SIG-M5 treated with dmso at 0.1 percent for 504 hours (cell line): ENCODE data around the gene PSMD11.

Experiments used
- DNase-seq: peaks from one replicate; lab custom pipeline; 2025; ENCODE audit not compliant: unreplicated experiment; lab: John Stamatoyannopoulos, UW

The PSMD11 gene

DNA sequence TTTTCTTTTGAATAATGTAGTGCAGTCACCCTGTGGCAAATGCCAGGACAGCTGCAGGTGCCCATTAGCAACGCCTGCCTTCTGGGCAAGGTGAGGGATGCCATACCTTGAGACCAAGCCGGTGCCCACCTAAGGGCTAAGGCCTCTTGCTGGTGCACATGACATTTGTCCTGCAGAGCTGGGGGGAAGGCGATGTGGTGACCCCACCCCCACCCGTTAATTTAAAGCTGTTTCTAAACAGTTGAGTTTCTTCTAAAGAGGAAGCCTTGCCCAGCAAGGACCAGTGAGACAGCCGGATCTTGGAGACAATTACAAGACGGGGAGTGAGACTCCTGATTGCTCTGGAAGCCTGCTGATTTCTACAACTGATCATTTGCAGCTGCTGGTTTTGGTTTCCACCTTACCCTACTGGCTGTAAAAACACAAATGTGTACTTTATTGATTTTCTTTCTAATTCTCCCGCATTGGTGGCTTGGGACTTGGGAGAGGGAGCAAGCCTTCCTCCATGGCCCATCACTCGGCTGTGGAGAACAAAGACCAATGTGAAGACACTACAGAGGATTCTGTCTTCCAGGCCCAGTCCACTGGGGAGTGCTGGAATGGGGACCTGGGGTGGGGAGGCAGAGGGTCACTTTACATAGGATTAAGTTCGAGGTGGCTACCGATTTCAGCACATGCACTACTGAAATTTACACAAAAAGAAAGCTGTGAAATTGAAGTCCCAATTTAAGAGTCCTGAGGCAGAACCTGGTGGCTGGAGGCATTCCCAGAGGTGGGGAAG lies 45.2 kb downstream of the PSMD11 start:
- DNase-seq: peak; percentile 12

DNA sequence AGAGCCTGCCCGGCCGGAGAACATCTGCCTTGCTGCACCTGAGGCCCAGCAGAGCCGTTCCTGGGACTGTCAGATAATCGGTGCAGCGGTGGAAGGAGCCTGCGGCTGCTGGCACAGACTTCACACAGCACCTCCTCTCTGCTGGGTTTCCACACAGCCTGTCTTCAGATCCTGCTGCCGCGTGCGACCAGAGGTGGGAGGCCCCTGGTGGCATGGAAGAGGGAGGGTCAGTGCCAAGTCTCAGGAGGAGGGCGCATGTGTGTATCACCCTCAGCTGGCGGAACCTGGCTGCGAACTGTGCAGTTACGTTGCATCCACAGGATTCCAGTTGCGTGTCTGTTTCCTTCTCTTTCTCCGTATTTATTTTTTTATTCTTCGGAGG lies 45.8 kb downstream of the PSMD11 start:
- no peak for DNase-seq

DNA sequence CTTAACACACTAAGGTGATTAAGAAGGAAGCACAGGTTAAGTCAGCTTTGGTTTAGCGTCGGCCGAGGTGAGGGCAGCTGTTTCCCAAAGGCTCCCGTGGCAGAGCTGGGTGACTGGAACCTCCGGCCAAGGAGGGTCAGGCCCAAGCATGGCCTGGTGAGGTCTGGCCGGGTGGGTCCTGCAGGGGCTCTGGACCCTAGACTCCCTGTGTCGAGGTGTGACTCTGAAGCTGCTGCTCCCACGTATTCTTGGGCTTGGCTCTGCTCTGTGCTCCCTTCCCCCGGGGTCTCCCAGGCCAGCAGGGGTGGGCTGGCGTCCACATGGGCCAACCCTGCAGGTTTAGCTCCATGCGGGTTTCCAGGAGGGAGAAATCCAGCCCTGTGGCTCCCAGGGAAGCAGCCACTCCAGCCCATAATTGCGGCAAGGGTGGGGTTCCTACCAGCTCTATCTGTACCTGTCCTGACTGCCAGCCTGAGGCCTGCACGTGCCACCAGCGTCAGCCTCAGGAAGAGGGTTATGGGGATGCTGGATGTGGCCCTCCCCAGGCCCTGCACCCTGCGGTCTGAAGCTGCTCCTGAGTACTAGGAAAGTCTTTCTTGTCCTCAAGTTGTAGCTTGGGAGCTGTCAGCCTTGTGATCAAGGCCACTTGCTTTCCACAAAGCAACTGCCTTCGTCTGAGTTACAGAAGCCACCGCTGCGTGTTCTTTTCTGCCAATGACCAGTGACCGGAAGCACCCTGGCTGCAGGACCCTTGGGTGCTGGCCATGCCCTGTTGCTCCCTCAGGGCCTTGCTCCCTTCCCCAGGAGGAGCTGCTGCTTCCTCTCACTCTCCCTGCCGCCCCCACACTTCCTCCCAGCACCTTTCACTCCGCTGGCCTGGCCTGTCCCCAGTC lies 47.3 kb downstream of the PSMD11 start:
- no peak for DNase-seq

DNA sequence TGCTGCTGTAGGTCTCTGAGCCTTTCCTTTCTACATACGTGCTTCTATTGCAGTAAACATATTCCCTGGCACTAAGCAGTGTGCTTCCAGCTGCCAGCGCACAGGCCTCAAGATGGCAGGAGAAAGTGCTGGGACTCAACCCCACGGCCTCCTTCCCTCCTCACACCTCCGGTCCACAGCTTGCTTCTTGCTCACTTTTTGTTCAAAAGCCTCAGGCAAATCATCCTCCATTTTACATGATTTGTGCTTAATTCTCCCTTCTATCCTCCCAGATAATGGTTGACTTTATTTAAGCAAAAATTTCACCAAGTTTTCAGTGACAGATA lies 47.9 kb downstream of the PSMD11 start:
- no peak for DNase-seq

DNA sequence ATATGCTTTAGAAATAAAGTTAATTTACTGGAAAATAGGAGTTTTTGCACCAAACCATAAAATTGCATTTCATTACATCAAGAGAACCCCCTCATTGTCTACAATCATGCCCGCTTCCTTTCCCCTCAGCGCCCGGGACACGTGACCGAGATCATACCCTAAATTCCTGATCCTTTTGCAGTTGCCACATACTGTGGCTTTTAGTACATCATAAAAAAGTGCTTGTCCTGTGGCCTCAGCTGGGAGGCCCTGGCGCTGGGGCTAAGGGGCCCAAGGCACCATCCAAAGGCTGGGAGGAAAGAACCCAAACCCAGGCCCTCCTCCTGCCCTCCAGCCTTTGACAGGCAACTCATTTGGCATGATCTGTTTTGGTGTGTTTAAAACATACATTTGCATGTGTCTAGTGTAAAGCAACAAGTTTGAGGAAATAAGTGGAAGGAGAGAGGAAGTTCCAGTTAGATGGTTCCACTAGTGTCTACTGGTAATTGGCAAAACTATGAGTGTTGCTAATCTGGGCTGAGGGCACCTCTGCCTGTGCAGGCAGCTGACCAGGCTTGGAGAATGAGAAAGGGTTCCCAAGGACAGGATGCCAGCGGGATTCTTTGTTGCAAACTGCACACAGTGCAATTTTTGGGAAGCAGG lies 48.5 kb downstream of the PSMD11 start:
- DNase-seq: peak; percentile 85

DNA sequence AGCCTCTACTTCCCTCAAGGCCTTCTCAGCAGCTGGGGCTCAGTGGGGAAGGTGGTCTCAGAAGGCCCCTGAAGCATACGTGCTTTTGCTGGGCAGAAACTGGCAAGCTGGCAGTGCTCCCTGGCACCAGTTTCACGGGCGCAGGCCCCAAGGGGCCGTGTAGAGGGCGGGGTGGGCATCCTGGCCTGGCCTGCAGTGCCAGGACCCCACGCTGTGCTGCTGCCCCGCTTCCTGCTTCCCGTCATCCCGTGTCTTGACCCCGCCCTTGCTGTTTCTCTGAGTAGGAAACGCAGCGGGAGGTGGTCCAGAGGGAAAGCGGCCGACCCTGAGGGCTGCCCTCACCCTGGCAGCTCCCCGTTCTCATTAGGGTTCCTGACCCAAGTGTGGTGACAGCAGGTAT lies 49.3 kb downstream of the PSMD11 start:
- DNase-seq: no peak

DNA sequence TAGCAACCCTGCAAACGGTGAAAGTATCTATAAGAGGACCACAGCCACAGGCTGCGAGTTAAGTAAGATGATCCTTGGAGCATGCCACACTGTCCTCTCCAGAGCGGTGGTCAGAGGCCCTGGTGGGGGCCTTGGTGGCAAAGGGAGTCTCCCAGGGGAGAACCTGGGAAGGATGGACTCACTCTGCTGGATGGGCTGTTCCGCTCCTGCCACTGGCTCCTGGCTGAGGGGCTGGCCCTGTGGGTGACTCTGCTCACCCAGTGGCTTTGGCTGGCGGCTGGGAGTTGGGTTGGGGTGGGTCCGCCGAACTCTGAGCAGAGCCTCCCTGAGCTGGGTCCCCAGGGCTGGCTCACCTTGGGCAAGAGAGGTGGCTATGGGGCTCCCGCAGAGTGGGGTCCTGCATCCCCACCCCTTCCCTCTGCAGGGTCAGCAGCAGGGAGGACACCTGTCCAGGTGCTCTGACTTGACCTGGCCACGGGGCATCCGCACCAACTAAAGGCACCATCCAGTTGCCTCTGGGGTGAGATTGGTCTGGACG lies 49.7 kb downstream of the PSMD11 start:
- DNase-seq: no peak

DNA sequence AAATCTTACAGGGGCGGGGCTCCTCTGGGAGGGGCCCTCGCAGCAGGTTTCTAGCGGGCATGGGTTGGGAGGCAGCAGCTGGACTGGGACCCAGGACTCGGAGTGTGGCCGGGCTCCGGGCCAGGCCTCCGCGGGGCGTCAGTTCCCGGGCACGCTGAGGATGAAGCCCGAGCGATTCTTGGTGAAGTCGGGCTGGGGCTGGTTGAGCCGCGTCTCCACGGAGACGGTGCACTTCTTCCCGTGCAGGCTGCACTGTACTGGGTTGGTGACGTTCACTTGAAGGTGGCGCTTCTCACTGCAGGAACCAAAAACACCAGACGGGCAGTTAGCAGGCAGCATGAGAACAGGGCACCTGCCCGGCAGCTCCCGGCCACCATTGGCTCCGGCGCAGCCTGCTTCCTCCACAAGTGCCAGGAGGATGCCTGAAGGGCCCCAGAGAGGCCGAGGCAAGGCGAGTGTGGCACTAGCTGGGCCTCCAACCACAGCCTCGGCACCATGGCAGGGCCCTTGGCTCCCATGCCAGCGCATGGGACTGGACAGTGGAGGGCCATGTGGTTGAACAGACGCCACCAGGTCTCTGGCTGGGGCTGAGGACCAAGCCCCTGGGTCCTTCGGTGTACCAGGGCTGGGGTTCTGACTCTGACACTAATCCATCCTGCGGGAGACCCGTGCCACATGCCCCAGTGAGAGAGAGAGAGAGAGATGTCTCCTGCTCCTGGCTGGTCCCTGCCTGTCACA lies 50.5 kb downstream of the PSMD11 start:
- DNase-seq: no peak

DNA sequence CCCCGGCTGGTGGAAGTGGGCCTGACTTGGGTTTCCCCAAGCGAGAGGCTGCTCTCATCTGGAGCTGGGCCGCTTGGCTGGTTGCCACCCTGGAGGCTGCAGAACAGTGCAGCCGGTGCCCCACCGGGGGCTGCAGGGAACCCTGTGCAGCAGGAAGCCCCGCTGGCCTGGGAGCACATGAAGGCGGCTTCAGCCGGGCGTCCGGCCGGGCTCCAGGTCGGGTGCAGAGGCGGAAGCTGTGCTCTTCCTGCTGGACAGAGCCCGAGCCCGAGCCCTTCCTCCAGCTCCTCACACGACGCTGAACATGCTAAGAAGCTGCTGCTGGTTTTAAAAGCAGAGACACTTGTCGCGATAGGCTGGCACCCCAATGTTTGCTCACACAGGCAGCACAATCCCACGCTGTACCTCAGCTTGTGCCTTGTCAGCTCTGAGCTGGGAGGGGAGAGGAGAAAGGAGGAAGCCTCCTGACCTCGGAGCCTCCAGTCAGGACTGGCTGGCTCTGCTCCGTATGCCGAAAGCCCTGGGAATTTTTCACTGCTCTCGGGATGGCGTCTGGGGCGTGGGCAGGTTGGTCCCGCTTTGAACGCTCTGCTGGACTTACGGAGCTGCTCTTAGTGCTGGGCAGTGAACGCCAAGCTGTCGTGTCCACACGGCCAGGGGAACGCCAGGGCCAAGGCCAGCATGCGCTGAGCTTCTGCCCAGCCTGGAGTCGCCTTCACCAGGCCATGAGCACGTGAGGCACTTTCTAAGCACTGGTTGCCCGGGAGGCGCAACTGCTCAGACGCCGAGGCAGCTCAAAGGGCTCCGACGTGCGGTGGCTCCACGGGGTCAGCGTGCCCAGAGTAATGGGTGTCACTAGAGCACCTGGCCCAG lies 51.3 kb downstream of the PSMD11 start:
- no peak for DNase-seq

DNA sequence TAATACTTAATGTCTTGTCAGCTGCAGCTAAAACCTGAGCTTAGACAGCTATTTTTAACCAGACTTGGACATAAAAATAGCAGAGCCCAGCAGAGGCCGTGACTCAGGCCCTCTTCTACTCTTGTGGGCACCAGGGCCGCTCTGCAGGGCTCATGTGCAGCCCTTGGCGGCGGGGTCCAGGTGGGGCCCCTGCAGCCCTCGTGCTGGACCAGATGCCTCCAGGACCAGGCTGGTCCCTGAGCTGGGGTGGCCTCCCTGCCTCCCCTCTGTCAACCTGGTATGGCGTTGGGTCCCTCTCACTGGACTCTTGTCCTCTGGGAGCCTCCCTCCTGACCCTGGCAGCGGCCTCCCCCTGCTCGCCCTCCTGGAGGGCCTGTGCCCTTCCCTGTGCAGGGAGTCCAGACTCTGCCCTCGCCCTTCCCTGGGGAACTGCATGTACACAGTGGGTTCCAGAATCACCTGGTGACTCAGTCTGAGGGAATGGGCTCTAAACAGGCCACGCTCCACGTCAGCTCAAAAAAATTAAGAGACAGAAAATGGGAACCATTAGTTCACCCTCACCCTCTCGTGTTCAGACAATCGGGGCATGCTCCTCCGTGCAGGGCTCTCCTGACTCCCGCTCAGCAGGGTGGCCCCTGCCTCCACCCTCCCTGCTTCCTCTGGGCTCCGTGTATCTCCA lies 52.2 kb downstream of the PSMD11 start:
- no peak for DNase-seq

DNA sequence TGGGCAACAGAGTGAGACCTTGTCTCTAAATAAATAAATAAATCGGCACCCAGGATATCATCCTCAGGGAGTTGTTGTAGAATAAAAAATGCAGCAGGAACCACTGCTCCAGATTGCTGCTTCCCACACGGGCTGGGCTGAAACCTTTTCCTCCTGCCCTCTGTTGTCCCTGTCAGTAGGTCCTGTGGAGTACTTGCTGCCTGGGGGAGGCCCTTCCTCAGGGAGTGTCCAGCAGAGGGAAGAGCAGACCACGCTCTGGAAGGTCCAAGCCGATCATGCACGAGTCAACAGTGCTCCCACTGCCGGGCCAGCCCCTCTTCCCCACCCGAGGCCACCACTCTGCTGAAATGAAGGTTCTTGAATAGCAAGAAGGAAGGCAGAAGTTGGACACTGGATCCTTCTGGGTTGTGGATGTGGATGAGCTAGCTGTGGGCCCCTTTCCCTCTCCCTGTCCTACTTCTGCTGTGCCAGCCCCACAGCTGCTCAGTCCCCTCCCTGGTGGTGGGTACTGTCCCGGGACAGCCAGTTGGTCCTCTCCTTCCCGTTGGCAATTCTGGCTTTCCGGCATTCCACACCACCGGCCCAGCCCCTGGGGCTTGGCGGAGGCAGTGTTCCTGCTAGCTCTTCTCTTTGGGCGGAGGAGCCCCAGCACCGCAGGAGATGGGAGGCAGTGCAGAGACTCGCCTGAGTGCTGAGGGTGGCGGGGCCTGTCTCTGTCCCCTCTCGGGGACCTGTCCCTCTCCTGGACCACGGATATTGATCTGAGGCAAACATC lies 53.3 kb downstream of the PSMD11 start:
- DNase-seq: no peak

DNA sequence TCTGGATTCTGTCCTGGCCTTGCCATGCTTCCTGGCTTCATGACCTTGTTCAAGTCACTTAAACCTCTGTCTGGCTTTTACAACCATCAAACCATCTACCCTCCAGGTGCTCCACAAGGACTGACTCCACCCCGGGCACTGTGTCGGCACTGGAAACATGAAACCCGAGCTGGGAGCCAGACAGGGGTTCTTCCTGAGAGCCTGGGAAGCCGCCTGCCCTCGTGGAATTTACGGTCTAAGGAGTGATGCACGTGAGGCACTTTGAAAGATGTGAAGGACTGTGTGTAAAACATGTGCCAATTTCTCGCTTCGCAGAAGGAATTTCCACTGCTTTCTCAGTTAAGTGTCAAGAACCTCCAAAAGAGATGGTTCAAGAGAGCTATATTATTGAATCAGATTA lies 54.1 kb downstream of the PSMD11 start:
- no peak for DNase-seq

DNA sequence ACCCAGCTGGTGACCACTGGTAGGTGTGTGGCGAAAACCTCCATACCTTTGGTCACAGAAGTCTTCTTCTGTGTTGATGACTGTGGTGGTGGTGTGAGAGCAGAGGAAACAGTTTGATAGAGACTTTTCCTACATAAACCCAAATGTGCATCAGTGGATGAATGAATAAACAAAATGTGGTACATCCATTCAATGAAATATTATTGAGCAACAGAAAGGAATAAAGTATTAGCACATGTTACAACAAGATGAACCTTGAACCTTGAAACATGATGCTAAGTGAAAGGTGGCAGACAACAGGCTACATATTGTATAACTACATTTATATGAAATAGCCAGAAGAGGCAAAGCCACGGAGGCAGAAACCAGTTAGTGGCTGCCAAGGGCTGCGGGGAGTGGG lies 57.7 kb downstream of the PSMD11 start:
- DNase-seq: no peak

DNA sequence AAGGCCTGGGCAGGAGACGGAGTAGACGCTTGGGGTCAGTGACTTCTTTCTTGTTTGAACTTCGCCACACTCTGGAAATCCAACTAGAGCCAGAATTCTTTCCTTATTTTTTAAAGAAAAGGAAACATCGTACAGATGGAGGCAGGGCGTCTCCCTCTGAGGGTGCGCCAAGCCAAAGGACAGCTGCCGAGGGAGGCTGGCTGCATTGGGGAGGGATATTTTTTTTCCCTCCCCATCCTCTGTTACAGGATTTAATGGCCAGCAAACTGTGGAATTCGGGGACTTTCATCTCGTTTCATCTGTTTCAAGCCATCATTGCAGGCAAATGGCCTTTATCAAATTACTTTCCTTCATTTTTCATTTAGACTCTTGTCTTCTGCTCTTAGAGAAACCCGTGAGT lies 58.4 kb downstream of the PSMD11 start:
- DNase-seq: no peak

DNA sequence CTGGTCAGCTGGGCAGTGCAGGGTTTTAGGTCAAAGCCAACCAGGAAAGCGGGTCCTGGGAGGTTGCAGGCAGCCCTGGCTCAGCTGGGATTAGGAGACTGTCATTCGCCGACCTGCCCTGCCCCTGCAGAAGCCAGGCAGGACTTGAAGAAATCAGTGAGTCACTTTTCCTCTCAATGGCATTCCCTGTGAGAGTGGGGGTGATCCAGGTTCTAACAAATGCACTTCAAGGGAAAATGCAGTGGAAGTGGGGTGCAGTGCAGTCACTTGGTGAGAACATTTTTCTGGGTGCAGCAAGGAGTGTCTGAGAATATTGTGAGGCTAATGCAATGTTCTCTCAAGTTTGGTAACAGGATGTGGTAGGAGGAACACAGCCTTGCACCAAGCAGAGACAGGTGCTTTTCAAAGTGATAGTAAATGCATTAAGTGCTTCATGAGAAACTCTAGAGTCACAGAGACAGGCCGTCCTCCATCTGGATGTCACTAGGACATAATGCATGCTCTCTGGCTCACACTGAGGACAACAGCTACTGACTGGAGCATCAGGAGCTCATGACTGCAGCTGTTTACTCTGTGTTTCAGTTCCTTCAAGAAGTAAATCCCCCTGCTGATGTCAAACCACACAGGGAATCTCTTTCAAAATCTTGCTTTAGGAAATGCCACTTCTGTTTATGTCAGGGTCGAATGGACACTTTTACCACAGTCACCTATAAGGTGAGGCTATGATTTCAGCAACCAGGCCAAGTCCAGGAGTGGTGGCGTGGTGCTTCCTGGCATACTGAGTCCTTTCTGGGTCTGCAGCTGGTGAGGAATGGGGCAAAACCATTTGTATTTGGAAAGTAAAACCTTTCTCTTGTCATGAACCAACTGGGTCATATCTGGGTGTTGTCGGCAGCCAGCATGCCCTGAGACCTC lies 59.2 kb downstream of the PSMD11 start:
- DNase-seq: peak; percentile 85

DNA sequence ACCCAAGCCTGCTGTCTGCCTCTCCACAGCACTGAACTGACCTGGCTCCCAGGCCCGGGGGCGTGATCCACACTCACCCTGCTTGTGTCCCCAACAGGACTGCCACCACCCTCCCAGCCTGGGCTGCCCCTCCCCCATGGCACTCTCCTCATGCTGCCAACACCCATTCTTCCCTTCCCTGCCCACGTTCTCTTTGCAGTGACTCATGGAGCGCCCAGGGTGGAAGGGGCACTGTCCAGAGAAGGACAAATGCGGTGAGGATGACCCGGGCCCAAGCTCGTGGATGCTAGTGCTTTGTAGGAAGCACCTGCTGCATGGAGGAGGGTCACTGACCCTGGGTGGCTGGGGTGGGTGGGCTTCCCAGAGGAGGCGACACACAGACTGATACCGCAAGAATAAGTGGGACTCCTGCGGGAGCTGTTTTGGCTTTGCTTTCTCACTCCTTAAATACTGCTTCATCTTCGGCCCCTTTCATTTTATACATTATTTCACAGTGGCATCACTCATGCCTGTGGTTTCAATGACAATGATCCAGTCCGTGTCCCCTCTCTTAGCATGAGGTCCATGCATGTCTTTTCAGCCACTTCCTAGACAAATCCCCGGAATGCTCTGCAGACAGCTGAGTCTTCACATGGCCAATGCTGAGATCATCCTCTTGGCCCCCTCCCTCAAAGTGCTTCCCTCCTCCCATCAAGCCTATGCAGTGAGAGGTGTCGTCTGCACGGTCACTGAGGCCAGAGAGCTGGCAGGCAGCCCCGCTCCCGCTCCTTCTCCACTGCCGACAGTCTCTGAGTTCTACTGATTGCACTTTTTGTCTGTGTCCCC lies 60.1 kb downstream of the PSMD11 start:
- DNase-seq: no peak

DNA sequence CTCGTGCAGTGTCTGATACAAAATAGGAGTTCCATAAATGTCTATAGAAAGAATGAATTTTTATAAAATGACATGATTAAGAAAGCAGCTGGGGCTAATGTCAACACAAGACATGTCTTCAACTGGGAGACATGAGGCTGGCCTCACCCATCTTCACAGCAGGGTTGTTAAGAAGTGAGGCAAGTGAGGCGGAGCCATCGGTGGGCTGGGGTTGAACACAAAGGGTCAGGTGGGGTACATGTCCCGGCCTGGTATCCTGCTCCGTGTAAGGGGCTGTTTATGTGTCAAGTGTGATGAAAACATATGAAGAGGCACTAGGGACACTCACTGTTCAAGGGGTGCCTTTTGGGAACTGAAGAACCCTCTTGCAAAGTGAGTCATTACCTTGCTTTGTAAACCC lies 64.6 kb downstream of the PSMD11 start:
- DNase-seq: no peak
